Aorta (tissue), 5 donors: ENCODE results near the gene PANX1. TPM values are rescaled to one million over a fixed set of nuclear protein-coding genes. Genes with fewer than 3 reads are reported as not detected.
"Not testable (repeated sequence)": the region's sequence is repeated elsewhere in the genome, so short reads cannot be mapped to it uniquely, and the experiment has no call there.

Experiments used
- ATAC-seq: fragments of 200-7000 bp; cut with Tn5 transposase; one replicate; pipeline ENCODE4 v1.9.1; 2022; ENCODE audit warnings: moderate library complexity; ENCODE audit not compliant: low FRiP score
- DNase-seq, 2 donors: peaks; one replicate each; pipeline ENCODE4 v3.0.0-alpha.2; 2020
- H3K27ac ChIP-seq, 2 donors: one replicate each; pipeline ENCODE4 v1.5.1; 2013; ENCODE audit warnings: low read length in 2 of 2, mild to moderate bottlenecking in 2 of 2, moderate library complexity in 2 of 2, control low read depth in 1 of 2, inconsistent platforms in 1 of 2, low read depth in 1 of 2
- H3K27me3 ChIP-seq, 2 donors: one replicate each; pipeline ENCODE4 v1.6.1; 2013; ENCODE audit warnings: control low read depth in 1 of 2, low read length in 1 of 2, mild to moderate bottlenecking in 1 of 2, moderate library complexity in 1 of 2; ENCODE audit not compliant: insufficient read depth in 2 of 2, control insufficient read depth in 1 of 2
- H3K36me3 ChIP-seq, 2 donors: one replicate each; pipeline ENCODE4 v1.6.1; 2013; ENCODE audit warnings: control low read depth in 1 of 2, low read length in 1 of 2, mild to moderate bottlenecking in 1 of 2; ENCODE audit not compliant: insufficient read depth in 2 of 2, control insufficient read depth in 1 of 2
- H3K4me1 ChIP-seq, 2 donors: one replicate each; pipeline ENCODE4 v1.6.1; 2013; ENCODE audit warnings: low read length in 2 of 2, control low read depth in 1 of 2, mild to moderate bottlenecking in 1 of 2, moderate library complexity in 1 of 2; ENCODE audit not compliant: insufficient read depth in 2 of 2, control insufficient read depth in 1 of 2
- H3K4me3 ChIP-seq, 2 donors: one replicate each; pipeline ENCODE4 v1.5.1; 2013; ENCODE audit warnings: low read length in 2 of 2, control low read depth in 1 of 2, mild to moderate bottlenecking in 1 of 2
- H3K9me3 ChIP-seq: one replicate; pipeline ENCODE4 v1.6.1; 2013; ENCODE audit warnings: mild to moderate bottlenecking, low read length; ENCODE audit not compliant: control insufficient read depth
- WGBS, 2 donors: extraction: QIAGEN DNeasy Blood & Tissue Kit; methylation state at CpG; one replicate each; pipeline ENCODE4 v1.1.7; 2013; 5-methylcytosine and 5-hydroxymethylcytosine counted together
- intact Hi-C, 2 donors: fragments of 100-400 bp; cut with DNase I; formaldehyde crosslinking; loops; one replicate each; pipeline versions ENCODE4 v1.14.2 to v1.15.0; 2022
- polyA plus RNA-seq, 2 donors: library from polyadenylated mRNA; stranded (reverse); fragments of 200-250 nt; gene quantifications; one replicate each; pipeline ENCODE4 v1.2.3, GENCODE V29; 2013
- total RNA-seq, 2 donors: library from RNA; stranded (reverse); fragmentation: NEBNext Ultra II Directional; extraction: Animal tissue kit (Norgen Biotek cat#: 25700); gene quantifications; one replicate each; pipeline ENCODE4 v1.2.1, GENCODE V29; 2021
- donor health status: healthy with polysubstance abuse.
- donor health status: Bipolar disorder and iron deficiency.
- donor health status: DM: no; HTN: no; CAD: no.
- donor health status: DM: no; HTN: no; CAD: no.
- donor health status: DM: yes; HTN: yes; CAD: no.

Gene PANX1
- total and polyA plus RNA-seq, 4 donors = 7.0 to 29.3 (median 16.8) TPM

DNA sequence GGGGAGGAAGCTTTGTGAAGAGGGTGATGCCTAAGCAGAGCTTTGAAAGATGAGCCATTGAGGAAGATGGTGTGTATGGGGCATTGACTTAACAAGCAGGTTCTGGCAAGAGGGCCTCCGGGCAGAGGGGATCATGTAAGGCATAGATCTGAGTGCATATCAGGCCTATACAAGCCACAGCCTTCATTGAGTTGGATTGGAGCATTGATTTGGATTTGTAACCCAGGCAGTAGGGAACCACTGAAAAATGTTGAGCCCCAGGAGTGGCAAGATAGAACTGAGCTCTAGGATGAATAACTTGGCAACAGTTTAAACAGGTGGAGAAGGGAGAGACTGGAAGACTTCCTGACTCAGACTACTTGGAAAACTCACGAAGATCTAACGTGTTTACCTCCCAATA, 21.4 kb downstream of the PANX1 start:
- DNase-seq = no peak
- ATAC-seq = no peak

DNA sequence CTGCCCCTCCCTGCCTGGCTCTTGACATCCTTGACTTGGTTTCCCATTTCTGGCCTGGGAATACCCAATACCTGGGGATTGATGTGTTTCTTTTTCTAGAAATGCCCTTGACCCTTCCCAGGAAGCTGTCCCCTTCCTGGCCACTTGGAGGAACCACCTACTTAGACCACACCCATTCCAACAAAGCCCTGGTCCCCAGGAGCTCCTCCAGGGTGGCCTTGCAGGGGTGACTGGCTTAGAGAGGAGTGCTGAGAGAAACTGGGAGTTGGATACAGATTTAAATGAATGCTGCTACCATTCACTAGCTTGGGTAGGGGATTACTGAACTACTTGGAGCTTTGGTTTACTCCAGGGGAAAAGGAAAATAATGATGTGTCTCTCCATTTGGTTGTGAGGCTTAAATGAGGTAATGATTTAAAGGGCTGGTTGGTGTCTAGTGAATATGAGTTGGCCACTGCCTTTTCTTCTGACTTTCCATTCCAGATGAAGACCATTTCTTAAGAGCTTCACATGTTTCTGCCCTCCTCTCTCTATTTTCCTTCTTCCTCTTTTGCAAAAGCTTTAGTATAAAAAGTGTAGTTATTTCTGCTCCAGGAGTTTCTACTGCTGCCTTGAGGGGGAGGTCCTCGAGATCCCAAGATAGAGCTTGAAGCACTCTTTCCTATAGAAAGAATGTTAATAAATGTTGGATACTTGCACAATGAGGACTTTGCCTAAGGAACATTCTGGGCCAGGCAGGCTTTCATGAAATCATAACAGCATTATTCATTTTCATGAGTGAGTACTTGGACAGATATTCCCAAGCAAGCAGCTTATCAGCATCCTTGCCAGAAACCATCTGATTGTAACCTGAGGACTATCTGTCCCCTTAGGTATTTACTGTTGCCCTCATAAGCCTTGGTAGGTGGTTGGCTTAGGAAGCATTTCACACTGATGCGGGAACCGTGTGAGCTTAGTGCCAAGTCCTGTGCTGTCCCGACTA, 22.4 kb downstream of the PANX1 start:
- no peaks in the 10 kb centered on the region for H3K9me3 ChIP-seq
- H3K4me3 ChIP-seq = no peak overlapping the region
- intact Hi-C loops = no loop called here
- 58 to 63% methylated on average over 4 of the region's 4 CpGs for WGBS, 2 donors
- no peaks in the 10 kb centered on the region for H3K36me3 ChIP-seq
- DNase-seq (no peak), ATAC-seq (no peak)
- H3K4me1 ChIP-seq = peaks cover 5 to 15% of the 10 kb centered on the region in 2 donors
- no peak overlapping the region for H3K27ac ChIP-seq
- no peaks in the 10 kb centered on the region for H3K27me3 ChIP-seq

More for the DNA sequence above, 21.4 kb downstream of the PANX1 start:
- H3K4me3 ChIP-seq = no peak overlapping the region
- intact Hi-C loops = no loop called here
- H3K27me3 ChIP-seq = no peaks in the 10 kb centered on the region
- no peak overlapping the region for H3K27ac ChIP-seq
- H3K36me3 ChIP-seq = no peaks in the 10 kb centered on the region
- WGBS, 2 donors = 93 to 97% methylated on average over 3 of the region's 3 CpGs
- no peaks in the 10 kb centered on the region for H3K9me3 ChIP-seq
- peaks cover 5 to 15% of the 10 kb centered on the region in 2 donors for H3K4me1 ChIP-seq

DNA sequence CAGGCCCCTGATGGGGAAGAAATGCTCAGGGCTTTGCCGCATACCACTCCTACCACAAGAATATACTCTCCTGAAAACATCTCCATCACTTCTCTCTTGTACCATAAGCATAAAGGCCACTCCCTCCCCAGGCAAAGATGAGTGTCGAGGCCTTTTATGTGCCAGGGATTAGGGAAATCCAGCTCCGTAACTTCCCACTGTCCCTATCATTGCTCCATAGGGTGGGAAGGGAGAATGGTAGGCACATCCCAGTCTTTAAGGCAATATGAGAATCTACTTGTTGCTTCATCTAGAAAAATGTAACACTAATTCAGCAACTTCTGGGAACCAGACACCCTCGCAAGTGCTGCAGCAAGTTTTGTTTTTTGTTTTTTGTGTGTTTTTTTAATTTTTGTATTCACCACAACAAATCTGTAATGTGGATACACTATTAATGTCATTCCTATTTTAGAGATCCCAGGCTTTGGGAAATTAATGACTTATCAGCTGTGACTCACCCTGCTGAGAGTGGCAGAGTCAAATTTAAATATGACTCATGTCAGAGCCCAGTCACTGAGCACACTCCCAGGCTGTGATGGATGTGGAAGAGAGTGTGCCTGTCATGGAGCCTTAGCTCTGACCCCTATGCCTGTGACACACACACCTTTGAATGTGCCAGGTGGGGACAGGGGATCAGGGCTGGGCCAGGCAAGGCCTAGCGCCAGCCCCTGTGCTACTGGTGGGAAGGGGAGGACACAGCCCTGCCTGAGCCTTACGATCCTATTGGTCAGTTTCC, 23.4 kb downstream of the PANX1 start:
- ATAC-seq (peak; percentile 90), DNase-seq (peak in 1 of 2 donors; percentile 65)
- Histone ChIP-seq H3K4me3 (no peak overlapping the region), H3K4me1 (peaks cover 5 to 18% of the 10 kb centered on the region in 2 donors), H3K27ac (peak overlapping the region in 1 of 2 donors; percentile 82), H3K27me3 (no peaks in the 10 kb centered on the region), H3K9me3 (no peaks in the 10 kb centered on the region), H3K36me3 (no peaks in the 10 kb centered on the region)
- intact Hi-C loops = loop anchor here in 1 of 2 donors (2.0 kb wide), 1 partner anchor 23 kb away; the partner anchor contains the start of gene PANX1
- 57 to 64% methylated on average over 6 of the region's 6 CpGs for WGBS, 2 donors

DNA sequence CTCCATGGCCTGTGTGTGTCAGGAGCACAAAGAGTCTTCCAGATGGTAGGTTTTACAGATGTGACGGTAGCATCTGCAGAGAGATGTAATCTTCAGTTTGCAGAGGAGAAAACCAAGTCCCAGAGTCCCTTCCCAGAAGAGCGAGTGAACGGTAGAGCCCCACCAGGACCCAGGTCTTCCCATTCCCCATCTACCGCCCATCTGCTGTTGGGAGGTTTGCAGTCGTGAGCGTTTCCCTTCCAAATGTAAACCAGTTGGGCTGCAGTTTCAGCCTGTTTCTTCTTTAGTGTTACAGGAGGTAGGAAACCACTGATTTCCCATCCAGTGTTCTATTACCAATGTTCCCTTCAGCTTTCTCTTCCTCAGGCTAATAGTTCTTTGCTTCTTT, 24.0 kb downstream of the PANX1 start:
- DNase-seq (no peak), ATAC-seq (no peak)
- no peaks in the 10 kb centered on the region for H3K36me3 ChIP-seq
- peak overlapping the region; percentile 44 to 82 for H3K27ac ChIP-seq
- H3K4me3 ChIP-seq = no peak overlapping the region
- H3K27me3 ChIP-seq = no peaks in the 10 kb centered on the region
- no peaks in the 10 kb centered on the region for H3K9me3 ChIP-seq
- intact Hi-C loops = loop anchor here in 1 of 2 donors (2.0 kb wide), 1 partner anchor 24 kb away; the partner anchor contains the start of gene PANX1
- H3K4me1 ChIP-seq = peaks cover 5 to 18% of the 10 kb centered on the region in 2 donors
- WGBS, 2 donors = 71 to 79% methylated on average over 6 of the region's 6 CpGs

DNA sequence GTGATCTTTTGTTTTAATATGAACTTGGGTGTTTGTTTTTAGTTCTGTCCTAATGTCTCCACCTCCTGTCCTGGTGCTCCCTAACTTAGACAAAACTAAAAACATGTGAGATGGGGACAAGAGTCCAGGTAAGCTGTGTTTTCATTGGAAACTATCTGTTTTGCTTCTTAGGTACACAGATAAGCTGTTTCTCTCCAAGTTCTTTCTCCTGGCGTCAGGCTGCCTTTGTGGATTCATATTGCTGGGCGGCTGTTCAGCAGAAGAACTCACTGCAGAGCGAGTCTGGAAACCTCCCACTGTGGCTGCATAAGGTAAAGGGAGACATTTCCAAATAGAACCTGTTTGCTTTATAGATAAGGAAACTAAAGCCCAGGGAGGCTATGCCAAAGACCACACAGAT, 24.7 kb downstream of the PANX1 start:
- no peaks in the 10 kb centered on the region for H3K27me3 ChIP-seq
- peaks cover 5 to 18% of the 10 kb centered on the region in 2 donors for H3K4me1 ChIP-seq
- H3K36me3 ChIP-seq = no peaks in the 10 kb centered on the region
- ATAC-seq = no peak
- intact Hi-C loops = loop anchor here in 1 of 2 donors (2.0 kb wide), 1 partner anchor 25 kb away; the partner anchor contains the start of gene PANX1
- no peak for DNase-seq
- peak overlapping the region; percentile 44 to 79 for H3K27ac ChIP-seq
- H3K4me3 ChIP-seq = no peak overlapping the region
- H3K9me3 ChIP-seq = no peaks in the 10 kb centered on the region
- WGBS, 2 donors = 11 to 15% methylated on average over 3 of the region's 3 CpGs

DNA sequence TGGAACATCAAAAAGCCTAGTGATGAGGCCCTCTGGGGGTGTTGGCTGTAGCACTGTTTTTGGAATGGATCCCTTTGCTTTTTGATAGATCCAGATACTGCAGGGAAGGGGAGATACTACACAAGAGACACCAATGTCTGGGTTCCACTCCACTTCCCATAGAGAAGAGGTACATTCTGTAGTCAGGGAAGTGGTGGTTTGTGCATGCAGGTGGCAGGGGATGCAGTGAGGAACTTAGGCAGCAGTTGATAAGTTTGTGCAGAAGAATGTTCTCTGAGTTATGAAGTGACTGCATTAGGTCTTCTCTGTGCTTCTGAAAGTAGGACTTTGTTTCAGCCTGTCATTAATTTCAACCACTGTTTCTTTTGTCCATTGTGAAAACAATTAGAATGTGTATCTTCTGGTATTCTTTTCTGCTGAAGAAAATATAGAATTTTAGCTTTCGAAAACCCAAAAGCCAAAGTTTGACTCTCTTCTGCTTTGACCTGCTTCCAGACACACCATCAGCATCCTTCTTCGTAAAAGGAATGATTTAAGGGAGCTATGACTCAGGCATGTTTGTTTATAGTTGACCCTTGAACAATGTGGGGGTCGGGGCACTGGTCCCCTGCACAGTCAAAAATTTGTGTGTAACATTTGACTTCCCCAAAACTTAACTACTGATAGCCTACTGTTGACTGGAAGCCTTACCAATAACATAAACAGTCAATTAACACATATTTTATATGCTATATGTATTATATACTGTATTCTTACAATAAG, 25.6 kb downstream of the PANX1 start:
- Histone ChIP-seq H3K4me1 (peaks cover 5 to 15% of the 10 kb centered on the region in 2 donors), H3K27ac (no peak overlapping the region), H3K36me3 (no peaks in the 10 kb centered on the region), H3K4me3 (no peak overlapping the region), H3K27me3 (no peaks in the 10 kb centered on the region), H3K9me3 (no peaks in the 10 kb centered on the region)
- WGBS, 2 donors = 42 to 56% methylated on average over 3 of the region's 3 CpGs
- ATAC-seq = no peak
- DNase-seq = no peak
- intact Hi-C loops = no loop called here

DNA sequence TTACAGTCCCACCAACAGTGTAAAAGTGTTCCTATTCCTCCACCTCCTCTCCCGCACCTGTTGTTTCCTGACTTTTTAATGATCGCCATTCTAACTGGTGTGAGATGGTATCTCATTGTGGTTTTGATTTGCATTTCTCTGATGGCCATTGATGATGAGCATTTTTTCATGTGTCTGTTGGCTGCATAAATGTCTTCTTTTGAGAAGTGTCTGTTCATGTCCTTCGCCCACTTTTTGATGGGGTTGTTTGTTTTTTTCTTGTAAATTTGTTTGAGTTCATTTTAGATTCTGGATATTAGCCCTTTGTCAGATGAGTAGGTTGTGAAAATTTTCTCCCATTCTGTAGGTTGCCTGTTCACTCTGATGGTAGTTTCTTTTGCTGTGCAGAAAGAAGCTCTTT, 28.7 kb downstream of the PANX1 start:
- H3K27ac ChIP-seq, H3K27me3 ChIP-seq, H3K4me3 ChIP-seq, DNase-seq, H3K36me3 ChIP-seq, intact Hi-C loops, H3K4me1 ChIP-seq, H3K9me3 ChIP-seq, ATAC-seq: not testable (repeated sequence)
- WGBS, 2 donors = 91 to 97% methylated on average over 2 to 3 of the region's 3 CpGs

DNA sequence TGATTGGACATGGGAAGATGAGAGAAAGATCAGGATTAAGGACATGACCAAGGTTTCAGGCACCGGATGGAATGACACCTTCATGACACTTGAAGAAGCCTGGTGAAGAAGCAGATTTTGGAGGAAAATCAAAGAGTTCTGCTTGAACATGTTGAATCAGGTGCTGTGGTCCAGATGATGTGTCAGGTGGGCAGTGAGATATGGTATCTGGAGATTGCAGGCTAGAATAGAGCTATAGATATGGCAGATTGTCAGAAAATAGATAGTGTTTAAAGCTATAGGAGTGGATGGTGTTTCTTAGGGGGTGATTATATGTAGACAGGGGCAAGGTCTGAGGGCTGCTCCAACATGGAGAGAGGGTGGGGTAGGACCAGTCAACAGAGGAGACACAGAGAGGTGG, 40.2 kb downstream of the PANX1 start:
- Histone ChIP-seq H3K27me3 (no peaks in the 10 kb centered on the region), H3K36me3 (peaks cover 0 to 2% of the 10 kb centered on the region in 2 donors), H3K4me3 (no peak overlapping the region), H3K4me1 (peaks cover 0 to 3% of the 10 kb centered on the region in 2 donors), H3K27ac (no peak overlapping the region), H3K9me3 (peaks cover 1% of the 10 kb centered on the region)
- DNase-seq = no peak
- no peak for ATAC-seq
- WGBS, 2 donors = 98 to 100% methylated on average over 1 of the region's 1 CpG
- intact Hi-C loops = no loop called here
